Kidney (tissue), 14 donors: Measurements from ENCODE around the gene PDE3B. TPM values are rescaled to one million over a fixed set of nuclear protein-coding genes. Genes with fewer than 3 reads are reported as not detected.
A peak's percentile ranks its signal among the peaks of the same experiment; 100 is the strongest.
"Not testable (repeated sequence)": the region's sequence is repeated elsewhere in the genome, so short reads cannot be mapped to it uniquely, and the experiment has no call there.

ENCODE experiments used
- DNase-seq, 5 donors: peaks; one replicate each; pipeline ENCODE4 v3.0.0-alpha.2; 2013 to 2020
- FAIRE-seq: peaks from 2 replicates; lab custom pipeline; 2012; peaks lifted over from hg19 to GRCh38; lab: Jason Lieb, UNC
- H3K27ac ChIP-seq, 2 donors: one replicate each; pipeline ENCODE4 v1.7.0; 2013; ENCODE audit warnings: low read depth in 2 of 2, low read length in 2 of 2, inconsistent platforms in 1 of 2
- H3K27me3 ChIP-seq: one replicate; pipeline ENCODE4 v1.7.1; 2013; ENCODE audit warnings: low read length, inconsistent platforms; ENCODE audit not compliant: control insufficient read depth, insufficient read depth
- H3K36me3 ChIP-seq, 3 donors: one replicate each; pipeline versions ENCODE4 v1.7.0 to v1.7.1; 2013; ENCODE audit warnings: low read length in 3 of 3, control low read depth in 1 of 3, inconsistent platforms in 1 of 3; ENCODE audit not compliant: insufficient read depth in 3 of 3, control insufficient read depth in 2 of 3
- H3K4me1 ChIP-seq, 3 donors: one replicate each; pipeline versions ENCODE4 v1.7.0 to v1.7.1; 2013; ENCODE audit warnings: low read length in 3 of 3, inconsistent platforms in 1 of 3, low read depth in 1 of 3; ENCODE audit not compliant: control insufficient read depth in 2 of 3, insufficient read depth in 2 of 3
- H3K4me3 ChIP-seq, 3 donors: one replicate each; pipeline versions ENCODE4 v1.7.0 to v1.8.1; 2013; ENCODE audit warnings: low read length in 3 of 3, control low read depth in 1 of 3, inconsistent platforms in 1 of 3
- H3K9ac ChIP-seq, 3 donors: one replicate each; pipeline versions ENCODE4 v1.7.0 to v1.7.1; 2013; ENCODE audit warnings: low read length in 3 of 3, control low read depth in 1 of 3, inconsistent platforms in 1 of 3
- H3K9me3 ChIP-seq, 3 donors: one replicate each; pipeline versions ENCODE4 v1.7.0 to v1.7.1; 2013; ENCODE audit warnings: low read length in 3 of 3, control low read depth in 1 of 3, inconsistent platforms in 1 of 3; ENCODE audit not compliant: control insufficient read depth in 2 of 3, insufficient read depth in 1 of 3
- intact Hi-C: fragments of 100-400 bp; cut with DNase I; formaldehyde crosslinking; loops from one replicate; pipeline ENCODE4 v1.11.1; 2022
- polyA plus RNA-seq: library from polyadenylated mRNA; stranded (reverse); fragments of 350-450 nt; fragmentation: Illumina TruSeq; extraction: RNeasy Lipid Tissue Mini Kit (QIAGEN cat#74804); gene quantifications from one replicate; pipeline ENCODE4 v1.2.3, GENCODE V29; 2014; ENCODE audit warnings: low read depth, low replicate concordance; ENCODE audit not compliant: insufficient read depth
- total RNA-seq: library from RNA; stranded (reverse); fragmentation: NEBNext Ultra II Directional; extraction: Animal tissue kit (Norgen Biotek cat#: 25700); gene quantifications from one replicate; pipeline ENCODE4 v1.2.1, GENCODE V29; 2021
- TF ChIP-seq, protein P1 (sequence below): IDR thresholded peaks from 3 replicates; pipeline ENCODE4 v1.5.1; 2012; ENCODE audit warnings: mild to moderate bottlenecking, moderate library complexity, borderline replicate concordance; ENCODE audit not compliant: insufficient read depth; ENCODE audit errors: extremely low read depth
- donor health status: control.
- donor health status: control.
- donor health status: control.
- donor health status: control.
- donor health status: control.
- donor health status: DM: yes; HTN: yes; CAD: no.
- donor health status: Normal renal cell carcinoma (clear cell type).

The PDE3B gene
- total and polyA plus RNA-seq, 2 donors from 2014 or later = 0.99 to 7.4 TPM

GRCh38 chr11:14783788-14784187 is 140.2 kb downstream of the PDE3B start:
- intact Hi-C loops = no loop called here
- H3K4me1 ChIP-seq = no peaks in the 10 kb centered on the region
- H3K9me3 ChIP-seq = no peaks in the 10 kb centered on the region
- no peak for FAIRE-seq
- TF ChIP-seq, protein P1, sequence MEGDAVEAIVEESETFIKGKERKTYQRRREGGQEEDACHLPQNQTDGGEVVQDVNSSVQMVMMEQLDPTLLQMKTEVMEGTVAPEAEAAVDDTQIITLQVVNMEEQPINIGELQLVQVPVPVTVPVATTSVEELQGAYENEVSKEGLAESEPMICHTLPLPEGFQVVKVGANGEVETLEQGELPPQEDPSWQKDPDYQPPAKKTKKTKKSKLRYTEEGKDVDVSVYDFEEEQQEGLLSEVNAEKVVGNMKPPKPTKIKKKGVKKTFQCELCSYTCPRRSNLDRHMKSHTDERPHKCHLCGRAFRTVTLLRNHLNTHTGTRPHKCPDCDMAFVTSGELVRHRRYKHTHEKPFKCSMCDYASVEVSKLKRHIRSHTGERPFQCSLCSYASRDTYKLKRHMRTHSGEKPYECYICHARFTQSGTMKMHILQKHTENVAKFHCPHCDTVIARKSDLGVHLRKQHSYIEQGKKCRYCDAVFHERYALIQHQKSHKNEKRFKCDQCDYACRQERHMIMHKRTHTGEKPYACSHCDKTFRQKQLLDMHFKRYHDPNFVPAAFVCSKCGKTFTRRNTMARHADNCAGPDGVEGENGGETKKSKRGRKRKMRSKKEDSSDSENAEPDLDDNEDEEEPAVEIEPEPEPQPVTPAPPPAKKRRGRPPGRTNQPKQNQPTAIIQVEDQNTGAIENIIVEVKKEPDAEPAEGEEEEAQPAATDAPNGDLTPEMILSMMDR = no peak
- H3K9ac ChIP-seq = no peak overlapping the region
- no peak overlapping the region for H3K4me3 ChIP-seq
- DNase-seq = no peak
- no peaks in the 10 kb centered on the region for H3K36me3 ChIP-seq
- H3K27me3 ChIP-seq = no peaks in the 10 kb centered on the region
- H3K27ac ChIP-seq = no peak overlapping the region

- no peak for FAIRE-seq
- no peaks in the 10 kb centered on the region for H3K9me3 ChIP-seq
- no peak for DNase-seq
- TF ChIP-seq, protein P1 = no peak
- no peaks in the 10 kb centered on the region for H3K4me1 ChIP-seq
- H3K4me3 ChIP-seq = no peak overlapping the region
- intact Hi-C loops = no loop called here
- H3K9ac ChIP-seq = no peak overlapping the region
- no peaks in the 10 kb centered on the region for H3K27me3 ChIP-seq
- H3K27ac ChIP-seq = no peak overlapping the region
- no peaks in the 10 kb centered on the region for H3K36me3 ChIP-seq
These were observed 140.6 kb downstream of the PDE3B start for GRCh38 chr11:14784230-14784629.

DNA sequence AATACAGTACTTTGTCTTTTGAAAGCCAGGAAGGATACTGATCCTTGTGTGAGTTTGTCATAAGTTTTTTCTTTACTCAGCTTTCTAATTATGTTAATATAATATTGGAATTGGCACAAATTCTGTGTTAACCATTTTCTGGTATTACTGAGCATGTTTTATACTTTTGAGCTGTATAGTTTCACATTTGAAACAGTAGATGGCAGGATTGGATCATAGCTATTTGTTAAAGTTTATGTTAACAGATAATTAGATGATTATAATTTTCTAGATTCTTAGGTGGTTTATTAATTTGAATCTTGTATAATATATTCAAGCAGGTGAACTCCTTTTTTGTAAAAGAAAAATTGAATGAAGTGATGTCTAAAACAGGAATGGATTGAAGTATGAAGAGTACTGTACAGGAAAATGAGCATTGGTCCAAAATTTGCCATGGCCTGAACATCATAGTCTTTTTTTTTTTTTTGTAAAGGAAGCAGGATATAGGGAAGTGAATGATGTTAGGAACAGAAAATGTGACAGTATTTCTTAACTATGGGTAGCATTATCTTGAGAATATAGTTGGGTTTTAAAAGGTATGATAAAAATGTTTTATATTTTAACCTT is 146.4 kb downstream of the PDE3B start:
- no peak overlapping the region for H3K4me3 ChIP-seq
- intact Hi-C loops = no loop called here
- DNase-seq (no peak), FAIRE-seq (peak; percentile 67)
- H3K4me1 ChIP-seq = no peaks in the 10 kb centered on the region
- no peak overlapping the region for H3K27ac ChIP-seq
- no peak overlapping the region for H3K9ac ChIP-seq
- TF ChIP-seq, protein P1 = peak; percentile 35
- no peaks in the 10 kb centered on the region for H3K27me3 ChIP-seq
- no peaks in the 10 kb centered on the region for H3K9me3 ChIP-seq
- H3K36me3 ChIP-seq = no peaks in the 10 kb centered on the region

DNA sequence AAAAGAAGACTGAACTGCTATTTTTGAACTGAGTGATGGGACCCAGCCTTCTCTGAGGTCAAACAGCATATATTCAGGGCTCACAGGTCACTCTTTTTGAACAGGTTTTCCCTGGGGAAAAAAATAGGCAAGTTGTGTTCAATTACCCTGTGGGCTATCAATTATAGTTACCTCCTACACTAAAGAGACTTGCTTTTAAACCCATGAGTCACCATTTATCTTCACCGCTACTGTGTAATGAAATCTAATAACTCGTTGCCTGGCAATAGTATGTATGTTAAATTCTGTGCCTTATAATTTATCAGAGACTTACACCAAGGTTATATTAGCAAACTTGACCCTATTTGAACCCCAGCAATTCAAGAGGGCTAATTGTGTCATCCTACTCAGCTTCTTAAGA is 149.9 kb downstream of the PDE3B start:
- H3K27me3 ChIP-seq = no peaks in the 10 kb centered on the region
- intact Hi-C loops = no loop called here
- H3K36me3 ChIP-seq = no peaks in the 10 kb centered on the region
- H3K4me1 ChIP-seq = no peaks in the 10 kb centered on the region
- H3K27ac ChIP-seq = no peak overlapping the region
- FAIRE-seq (no peak), DNase-seq (no peak)
- TF ChIP-seq, protein P1 = no peak
- H3K9me3 ChIP-seq = no peaks in the 10 kb centered on the region
- no peak overlapping the region for H3K4me3 ChIP-seq
- H3K9ac ChIP-seq = no peak overlapping the region

GRCh38 chr11:14796028-14796427 is 152.4 kb downstream of the PDE3B start:
- H3K4me3 ChIP-seq, H3K27me3 ChIP-seq, DNase-seq, H3K36me3 ChIP-seq, intact Hi-C loops, H3K4me1 ChIP-seq, FAIRE-seq, H3K27ac ChIP-seq, H3K9ac ChIP-seq, H3K9me3 ChIP-seq: not testable (repeated sequence)
